SK-N-SH (cell line): Measurements from ENCODE around the gene PRKG1. TPM values are rescaled to one million over a fixed set of nuclear protein-coding genes. Genes with fewer than 3 reads are reported as not detected.

Source experiments
- CTCF ChIA-PET: fragments of 300-600, 350-600 bp; formaldehyde crosslinking; extraction: SDS; loops from one replicate; lab custom pipeline; 2021; lab: Yijun Ruan, JAX
- POLR2A ChIA-PET: fragments of 350-600 bp; sonication (Branson Sonifier 250); formaldehyde crosslinking; extraction: SDS; loops from one replicate; lab custom pipeline; 2020; ENCODE audit warnings: antibody characterized with exemption, inconsistent platforms; lab: Yijun Ruan, JAX
- DNase-seq: peaks from one replicate; pipeline ENCODE4 v3.0.0; 2012
- H2AFZ ChIP-seq: fragments of 200-600 bp; sonication (generic); 2 replicates; pipeline ENCODE4 v1.8.1; 2016; ENCODE audit warnings: antibody characterized with exemption, mild to moderate bottlenecking, low read depth
- H3F3A ChIP-seq: fragments of 200-600 bp; sonication (generic); replicated peaks from 2 replicates; pipeline ENCODE3; 2016; ENCODE audit warnings: antibody characterized with exemption, mild to moderate bottlenecking; ENCODE audit not compliant: insufficient read depth
- H3K27ac ChIP-seq, 2 experiments: fragments of 200-500 bp in 1 of 2; fragments of 200-600 bp in 1 of 2; sonication (Bioruptor generic) in 1 of 2; sonication (generic), shearing (Covaris generic) in 1 of 2; 2 replicates each; pipeline versions ENCODE4 v1.5.1 to v1.6.1; 2014 to 2016; ENCODE audit warnings: low read depth in 2 of 2, inconsistent platforms in 1 of 2, low read length in 1 of 2, mild to moderate bottlenecking in 1 of 2, mixed read lengths in 1 of 2
- H3K27me3 ChIP-seq: fragments of 200-600 bp; sonication (generic), shearing (Covaris generic); 2 replicates; pipeline ENCODE4 v1.6.1; 2016; ENCODE audit warnings: mixed run types; ENCODE audit not compliant: insufficient read depth
- H3K36me3 ChIP-seq, 2 experiments: fragments of 200-500 bp in 1 of 2; fragments of 200-600 bp in 1 of 2; sonication (Bioruptor generic) in 1 of 2; sonication (generic) in 1 of 2; replicated peaks in 1 of 2; 2 replicates each; pipeline versions ENCODE3 to v1.5.1; 2014 to 2016; ENCODE audit warnings: low read length in 1 of 2, mild to moderate bottlenecking in 1 of 2; ENCODE audit not compliant: insufficient read depth in 2 of 2, control insufficient read depth in 1 of 2
- H3K4me1 ChIP-seq, 2 experiments: fragments of 200-500 bp in 1 of 2; fragments of 200-600 bp in 1 of 2; sonication (Bioruptor generic) in 1 of 2; sonication (generic), shearing (Covaris generic) in 1 of 2; 2 replicates each; pipeline versions ENCODE4 v1.5.1 to v1.6.1; 2014 to 2016; ENCODE audit warnings: low read depth in 1 of 2, low read length in 1 of 2, mixed run types in 1 of 2; ENCODE audit not compliant: insufficient read depth in 2 of 2, control insufficient read depth in 1 of 2
- H3K4me2 ChIP-seq: fragments of 200-600 bp; sonication (generic), shearing (Covaris generic); 2 replicates; pipeline ENCODE4 v1.6.1; 2017; ENCODE audit warnings: mixed run types
- H3K4me3 ChIP-seq, 2 experiments: fragments of 200-500 bp in 1 of 2; fragments of 200-600 bp in 1 of 2; sonication (Bioruptor generic) in 1 of 2; sonication (generic), shearing (Covaris generic) in 1 of 2; 2 replicates each; pipeline versions ENCODE4 v1.5.1 to v1.8.1; 2014 to 2016; ENCODE audit warnings: low read depth in 2 of 2, inconsistent platforms in 1 of 2, low read length in 1 of 2, mild to moderate bottlenecking in 1 of 2, mixed read lengths in 1 of 2, moderate library complexity in 1 of 2
- H3K79me2 ChIP-seq: fragments of 200-600 bp; sonication (generic); 2 replicates; pipeline ENCODE4 v1.8.1; 2017; ENCODE audit warnings: mild to moderate bottlenecking; ENCODE audit not compliant: insufficient read depth
- H3K9ac ChIP-seq: fragments of 200-600 bp; sonication (generic); 2 replicates; pipeline ENCODE4 v1.6.1; 2017; ENCODE audit warnings: mixed run types
- H3K9me2 ChIP-seq: fragments of 200-600 bp; sonication (generic); 2 replicates; pipeline ENCODE4 v1.6.1; 2017; ENCODE audit warnings: mixed run types
- H3K9me3 ChIP-seq: fragments of 200-600 bp; sonication (generic); 2 replicates; pipeline ENCODE4 v1.6.1; 2017; ENCODE audit warnings: mixed run types, mild to moderate bottlenecking, moderate library complexity
- H4K20me1 ChIP-seq: fragments of 200-600 bp; sonication (generic); 2 replicates; pipeline ENCODE4 v1.6.1; 2017; ENCODE audit warnings: mild to moderate bottlenecking, mixed run types; ENCODE audit not compliant: insufficient read depth
- EP300 ChIP-seq, 2 experiments: IDR thresholded peaks; 2 replicates each; pipeline versions ENCODE4 v1.4.0 to v1.6.1; 2012; ENCODE audit warnings: borderline replicate concordance in 1 of 2, low read depth in 1 of 2, low read length in 1 of 2
- FOSL2 ChIP-seq: IDR thresholded peaks from 2 replicates; pipeline ENCODE4 v1.4.0; 2012; ENCODE audit warnings: low read depth, mild to moderate bottlenecking, moderate library complexity, borderline replicate concordance
- FOXM1 ChIP-seq: IDR thresholded peaks from 2 replicates; pipeline ENCODE4 v1.4.0; 2012; ENCODE audit warnings: low read depth, mild to moderate bottlenecking
- GABPA ChIP-seq: IDR thresholded peaks from 2 replicates; pipeline ENCODE4 v1.4.0; 2012; ENCODE audit warnings: low read depth, mild to moderate bottlenecking
- IRF3 ChIP-seq: fragments of 150-350 bp; IDR thresholded peaks from 2 replicates; pipeline ENCODE4 v1.6.1; 2016; ENCODE audit warnings: mild to moderate bottlenecking, low read depth, low read length
- JUND ChIP-seq: IDR thresholded peaks from 2 replicates; pipeline ENCODE4 v1.4.0; 2012
- MXI1 ChIP-seq: IDR thresholded peaks from 2 replicates; pipeline ENCODE4 v1.6.1; 2012; ENCODE audit warnings: mild to moderate bottlenecking, low read depth, low read length, improper control_type of control experiment
- POLR2AphosphoS5 ChIP-seq: IDR thresholded peaks from 2 replicates; pipeline ENCODE4 v1.6.1; 2012; ENCODE audit warnings: low read depth, low read length
- RAD21 ChIP-seq: IDR thresholded peaks from 2 replicates; pipeline ENCODE4 v1.6.1; 2012; ENCODE audit warnings: mild to moderate bottlenecking, low read length
- REST ChIP-seq: IDR thresholded peaks from 2 replicates; pipeline ENCODE4 v1.6.1; 2012; ENCODE audit warnings: mild to moderate bottlenecking, low read depth, low read length, moderate library complexity
- RFX5 ChIP-seq: IDR thresholded peaks from 2 replicates; pipeline ENCODE4 v1.6.1; 2012; ENCODE audit warnings: mild to moderate bottlenecking, improper control_type of control experiment, low read length
- SIN3A ChIP-seq: IDR thresholded peaks from 2 replicates; pipeline ENCODE4 v1.6.1; 2012; ENCODE audit warnings: low read depth, mild to moderate bottlenecking, low read length, moderate library complexity, borderline replicate concordance
- TEAD4 ChIP-seq: IDR thresholded peaks from 2 replicates; pipeline ENCODE4 v1.4.0; 2012; ENCODE audit warnings: mild to moderate bottlenecking, borderline replicate concordance; ENCODE audit not compliant: insufficient read depth
- YY1 ChIP-seq: IDR thresholded peaks from 2 replicates; pipeline ENCODE4 v1.4.0; 2012; ENCODE audit warnings: low read depth, mild to moderate bottlenecking
- ZBTB33 ChIP-seq: IDR thresholded peaks from 2 replicates; pipeline ENCODE4 v1.4.0; 2012; ENCODE audit warnings: low read depth, borderline replicate concordance
- WGBS: methylation state at CpG from one replicate; pipeline ENCODE4 v1.1.6; 2017; ENCODE audit warnings: low lambda C conversion rate; 5-methylcytosine and 5-hydroxymethylcytosine counted together
- polyA plus RNA-seq, 3 experiments: library from polyadenylated mRNA; depleted of rRNA; stranded (reverse); fragments of >200 nt; gene quantifications; 2 replicates each; pipeline ENCODE4 v1.2.3, GENCODE V29; 2012
- TF ChIP-seq, protein P1 (sequence below): fragments of 150-350 bp; IDR thresholded peaks from 2 replicates; pipeline ENCODE4 v1.6.1; 2017; ENCODE audit warnings: antibody characterized with exemption, low read length, low read depth, borderline replicate concordance
- TF ChIP-seq, protein P2 (sequence below): IDR thresholded peaks from 2 replicates; pipeline ENCODE4 v1.4.0; 2012; ENCODE audit warnings: low read depth

PRKG1 gene
- polyA plus RNA-seq, 1 of the 3 experiments (the other 2 are of a cell fraction) = 4.1 TPM

- Histone ChIP-seq H3F3A (no peaks in the 10 kb centered on the region), H4K20me1 (no peaks in the 10 kb centered on the region), H3K9ac (no peak overlapping the region), H3K4me3 (no peak overlapping the region), H3K9me3 (no peaks in the 10 kb centered on the region), H3K36me3 (no peaks in the 10 kb centered on the region), H2AFZ (no peak overlapping the region), H3K4me1 (no peaks in the 10 kb centered on the region), H3K79me2 (no peaks in the 10 kb centered on the region), H3K9me2 (no peaks in the 10 kb centered on the region), H3K4me2 (no peak overlapping the region), H3K27ac (no peak overlapping the region), H3K27me3 (no peaks in the 10 kb centered on the region)
- ChIA-PET POLR2A (no interaction called here), CTCF (no interaction called here)
- no peak for DNase-seq
- no peak for TF ChIP-seq EP300 (IDR thresholded peaks at IDR 0.05; ENCODE audit: borderline replicate concordance in 1 of 2, low read depth in 1 of 2, low read length in 1 of 2)
- no peak for TF ChIP-seq JUND
- TF ChIP-seq FOXM1 = no peak
- TF ChIP-seq ZBTB33 = no peak
- TF ChIP-seq, protein P1, sequence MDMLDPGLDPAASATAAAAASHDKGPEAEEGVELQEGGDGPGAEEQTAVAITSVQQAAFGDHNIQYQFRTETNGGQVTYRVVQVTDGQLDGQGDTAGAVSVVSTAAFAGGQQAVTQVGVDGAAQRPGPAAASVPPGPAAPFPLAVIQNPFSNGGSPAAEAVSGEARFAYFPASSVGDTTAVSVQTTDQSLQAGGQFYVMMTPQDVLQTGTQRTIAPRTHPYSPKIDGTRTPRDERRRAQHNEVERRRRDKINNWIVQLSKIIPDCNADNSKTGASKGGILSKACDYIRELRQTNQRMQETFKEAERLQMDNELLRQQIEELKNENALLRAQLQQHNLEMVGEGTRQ = no peak
- TF ChIP-seq, protein P2, sequence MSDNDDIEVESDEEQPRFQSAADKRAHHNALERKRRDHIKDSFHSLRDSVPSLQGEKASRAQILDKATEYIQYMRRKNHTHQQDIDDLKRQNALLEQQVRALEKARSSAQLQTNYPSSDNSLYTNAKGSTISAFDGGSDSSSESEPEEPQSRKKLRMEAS = no peak
- no peak for TF ChIP-seq FOSL2
- no peak for TF ChIP-seq SIN3A
- TF ChIP-seq MXI1 = no peak
- no peak for TF ChIP-seq REST
- TF ChIP-seq YY1 = no peak
- 65% methylated on average over 4 of the region's 4 CpGs for WGBS
Measured at GRCh38 chr10:52170776-52171175, 1096.5 kb downstream of the PRKG1 start.

- CTCF ChIA-PET = no interaction called here
- no peaks in the 10 kb centered on the region for H3K4me1 ChIP-seq
- TF ChIP-seq GABPA (no peak), RFX5 (no peak), IRF3 (no peak), FOSL2 (no peak), RAD21 (no peak), YY1 (no peak), POLR2AphosphoS5 (no peak), TEAD4 (no peak), FOXM1 (no peak)
- TF ChIP-seq, protein P1 = no peak
- TF ChIP-seq, protein P2 = no peak
Measured at GRCh38 chr10:52172581-52172980, 1098.3 kb downstream of the PRKG1 start.

More at GRCh38 chr10:52172581-52172980, 1098.3 kb downstream of the PRKG1 start:
- H2AFZ ChIP-seq = no peak overlapping the region
- 59% methylated on average over 1 of the region's 1 CpG for WGBS
- DNase-seq = no peak
- H3K9me3 ChIP-seq = no peaks in the 10 kb centered on the region
- no peak overlapping the region for H3K4me2 ChIP-seq
- H3K79me2 ChIP-seq = no peaks in the 10 kb centered on the region
- H3F3A ChIP-seq = no peaks in the 10 kb centered on the region
- POLR2A ChIA-PET = no interaction called here
- H3K4me3 ChIP-seq = no peak overlapping the region
- no peaks in the 10 kb centered on the region for H3K36me3 ChIP-seq
- no peaks in the 10 kb centered on the region for H3K9me2 ChIP-seq
- no peak overlapping the region for H3K27ac ChIP-seq
- H3K9ac ChIP-seq = no peak overlapping the region
- no peaks in the 10 kb centered on the region for H4K20me1 ChIP-seq
- H3K27me3 ChIP-seq = no peaks in the 10 kb centered on the region
